Measurements from ENCODE around the gene ATP8A1.

- no peak for TF ChIP-seq CTCF (IDR thresholded peaks at IDR 0.05)
- no peak for TF ChIP-seq POLR2A (IDR thresholded peaks at IDR 0.05)
Observed at GRCh38 chr4:42555828-42556227, 101.1 kb downstream of the ATP8A1 start.

Data from right lobe of liver (tissue), 4 donors.